D721Med (cell line): Measurements from ENCODE around the gene HMG20A.
"Not testable (repeated sequence)": the region's sequence is repeated elsewhere in the genome, so short reads cannot be mapped to it uniquely, and the experiment has no call there.

Experiments
- DNase-seq: peaks from one replicate; pipeline ENCODE4 v3.0.0; 2011; ENCODE audit warnings: low spot score; ENCODE audit not compliant: insufficient read length
- FAIRE-seq: peaks from 2 replicates; lab custom pipeline; 2011; peaks lifted over from hg19 to GRCh38; lab: Jason Lieb, UNC
- CTCF ChIP-seq: IDR thresholded peaks from 2 replicates; pipeline ENCODE4 v1.5.1; 2012; ENCODE audit warnings: mild to moderate bottlenecking, control low read depth; ENCODE audit not compliant: insufficient read depth; ENCODE audit errors: missing control alignments

HMG20A gene

GRCh38 chr15:77395013-77395774 lies 25.5 kb upstream of the HMG20A start:
- DNase-seq (no peak), FAIRE-seq (no peak)
- no peak for TF ChIP-seq CTCF

- TF ChIP-seq CTCF: no peak
- FAIRE-seq: no peak
Measured at GRCh38 chr15:77396692-77397091, 24.0 kb upstream of the HMG20A start.

GRCh38 chr15:77398927-77399326 lies 21.8 kb upstream of the HMG20A start:
- no peak for TF ChIP-seq CTCF
- no peak for FAIRE-seq
- no peak for DNase-seq

More at GRCh38 chr15:77396692-77397091, 24.0 kb upstream of the HMG20A start:
- no peak for DNase-seq

- FAIRE-seq (no peak), DNase-seq (no peak)
- TF ChIP-seq CTCF: no peak
Measured at GRCh38 chr15:77400258-77400657, 20.4 kb upstream of the HMG20A start.

GRCh38 chr15:77402740-77403379 lies 17.8 kb upstream of the HMG20A start:
- FAIRE-seq (no peak), DNase-seq (no peak)
- no peak for TF ChIP-seq CTCF

- not testable (repeated sequence) for DNase-seq, FAIRE-seq
Measured at GRCh38 chr15:77406173-77406759, 14.4 kb upstream of the HMG20A start.

GRCh38 chr15:77406846-77407245 lies 13.8 kb upstream of the HMG20A start:
- FAIRE-seq (no peak), DNase-seq (no peak)
- TF ChIP-seq CTCF: no peak
